Memory B cell (primary cell): Measurements from ENCODE around the gene ABCG5.

Experiments used
- ATAC-seq: fragments of 150-1000 bp; cut with Tn5 transposase; 2 replicates; pipeline ENCODE4 v1.10.0; 2021; ENCODE audit warnings: low read depth, mild to moderate bottlenecking, moderate library complexity
- DNase-seq, 2 donors: peaks; one replicate each; pipeline ENCODE4 v3.0.0; 2022; ENCODE audit warnings: low spot score in 2 of 2
- H3K27ac Mint-ChIP-seq: one replicate; pipeline ENCODE4 v1.8.0; 2022; ENCODE audit warnings: mild to moderate bottlenecking, moderate library complexity, mixed read lengths
- H3K27me3 Mint-ChIP-seq: one replicate; pipeline ENCODE4 v1.8.0; 2022; ENCODE audit warnings: mixed read lengths
- H3K36me3 Mint-ChIP-seq: one replicate; pipeline ENCODE4 v1.8.0; 2022; ENCODE audit warnings: mild to moderate bottlenecking, mixed read lengths
- H3K4me1 Mint-ChIP-seq: one replicate; pipeline ENCODE4 v1.8.0; 2022; ENCODE audit warnings: mixed read lengths
- H3K4me3 Mint-ChIP-seq: one replicate; pipeline ENCODE4 v1.8.0; 2022; ENCODE audit warnings: mild to moderate bottlenecking, moderate library complexity, mixed read lengths
- H3K9me3 Mint-ChIP-seq: one replicate; pipeline ENCODE4 v1.8.0; 2022; ENCODE audit warnings: mixed read lengths

Gene ABCG5

GRCh38 chr2:43810452-43810851, 28.2 kb downstream of the ABCG5 start:
- H3K36me3 Mint-ChIP-seq: peaks cover 3% of the 10 kb centered on the region
- no peaks in the 10 kb centered on the region for H3K4me1 Mint-ChIP-seq
- no peak overlapping the region for H3K4me3 Mint-ChIP-seq
- ATAC-seq (no peak), DNase-seq (no peak)
- H3K9me3 Mint-ChIP-seq: no peaks in the 10 kb centered on the region
- H3K27me3 Mint-ChIP-seq: no peaks in the 10 kb centered on the region
- H3K27ac Mint-ChIP-seq: no peak overlapping the region

DNA sequence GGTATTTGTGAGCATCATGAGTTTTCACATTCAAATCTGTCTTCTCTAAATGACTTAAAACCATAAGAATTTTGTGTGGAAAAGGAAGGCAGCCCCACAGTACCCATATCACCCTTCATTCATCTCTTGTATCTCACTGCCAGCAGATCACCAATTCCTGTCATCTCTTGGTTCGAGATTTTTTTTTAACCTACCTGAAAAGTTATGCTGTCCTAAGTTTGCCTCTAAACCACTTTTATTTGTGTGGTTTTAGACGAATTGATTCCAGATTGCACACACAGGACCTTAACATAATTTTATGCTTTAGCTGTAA, 32.0 kb downstream of the ABCG5 start:
- no peak for ATAC-seq
- no peak overlapping the region for H3K4me3 Mint-ChIP-seq
- no peaks in the 10 kb centered on the region for H3K4me1 Mint-ChIP-seq

DNA sequence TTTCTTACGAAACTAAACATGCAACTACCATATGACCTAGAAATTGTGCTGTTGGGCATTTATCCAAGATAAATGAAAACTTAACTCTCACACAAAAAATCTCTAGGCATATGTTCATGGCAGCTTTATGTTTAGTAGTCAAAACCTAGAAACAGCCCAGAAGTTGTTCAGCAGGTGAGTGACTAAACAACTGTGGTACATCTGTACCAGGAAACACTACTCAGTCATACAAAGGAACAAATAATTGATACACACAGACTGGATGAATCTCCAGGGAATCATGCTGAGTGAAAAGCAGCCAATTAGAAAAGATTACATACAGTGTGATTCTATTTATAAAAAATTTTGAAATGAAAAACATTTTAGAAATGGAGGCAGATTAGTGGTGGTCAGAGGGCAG, 35.5 kb downstream of the ABCG5 start:
- no peak for DNase-seq
- Mint-ChIP-seq H3K27ac (no peak overlapping the region), H3K4me1 (no peaks in the 10 kb centered on the region), H3K4me3 (no peak overlapping the region), H3K27me3 (no peaks in the 10 kb centered on the region), H3K9me3 (no peaks in the 10 kb centered on the region), H3K36me3 (peaks cover 8% of the 10 kb centered on the region)
- no peak for ATAC-seq

More for the DNA sequence above, 32.0 kb downstream of the ABCG5 start:
- Mint-ChIP-seq H3K27ac (no peak overlapping the region), H3K36me3 (peaks cover 8% of the 10 kb centered on the region), H3K27me3 (no peaks in the 10 kb centered on the region), H3K9me3 (no peaks in the 10 kb centered on the region)
- DNase-seq: no peak

- H3K9me3 Mint-ChIP-seq: no peaks in the 10 kb centered on the region
- H3K4me3 Mint-ChIP-seq: no peak overlapping the region
- H3K4me1 Mint-ChIP-seq: no peaks in the 10 kb centered on the region
- ATAC-seq (no peak), DNase-seq (no peak)
- H3K36me3 Mint-ChIP-seq: peaks cover 8% of the 10 kb centered on the region
- H3K27ac Mint-ChIP-seq: no peak overlapping the region
- no peaks in the 10 kb centered on the region for H3K27me3 Mint-ChIP-seq
Observed at GRCh38 chr2:43802135-43802534, 36.5 kb downstream of the ABCG5 start.

DNA sequence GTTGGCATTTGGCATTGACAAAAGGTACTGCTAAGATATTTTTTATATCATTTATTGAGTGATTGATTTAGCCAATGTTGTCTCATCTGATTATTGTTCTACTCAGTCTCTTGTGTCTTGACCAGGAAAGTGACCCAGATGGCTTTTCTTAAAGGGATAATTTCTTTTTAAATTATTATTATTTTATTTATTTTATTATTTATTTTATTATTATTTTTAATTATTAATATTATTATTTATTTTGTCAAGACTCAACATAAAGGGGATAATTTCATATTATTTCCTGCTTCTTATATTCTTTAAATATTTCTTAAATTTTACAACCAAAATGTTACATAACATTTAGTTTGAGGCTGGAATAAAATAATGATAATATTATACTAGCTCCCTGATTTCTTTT, 37.7 kb downstream of the ABCG5 start:
- no peak for DNase-seq
- H3K4me3 Mint-ChIP-seq: no peak overlapping the region
- peaks cover 9% of the 10 kb centered on the region for H3K36me3 Mint-ChIP-seq
- H3K27ac Mint-ChIP-seq: no peak overlapping the region
- no peaks in the 10 kb centered on the region for H3K9me3 Mint-ChIP-seq
- H3K4me1 Mint-ChIP-seq: no peaks in the 10 kb centered on the region
- H3K27me3 Mint-ChIP-seq: no peaks in the 10 kb centered on the region
- ATAC-seq: no peak

DNA sequence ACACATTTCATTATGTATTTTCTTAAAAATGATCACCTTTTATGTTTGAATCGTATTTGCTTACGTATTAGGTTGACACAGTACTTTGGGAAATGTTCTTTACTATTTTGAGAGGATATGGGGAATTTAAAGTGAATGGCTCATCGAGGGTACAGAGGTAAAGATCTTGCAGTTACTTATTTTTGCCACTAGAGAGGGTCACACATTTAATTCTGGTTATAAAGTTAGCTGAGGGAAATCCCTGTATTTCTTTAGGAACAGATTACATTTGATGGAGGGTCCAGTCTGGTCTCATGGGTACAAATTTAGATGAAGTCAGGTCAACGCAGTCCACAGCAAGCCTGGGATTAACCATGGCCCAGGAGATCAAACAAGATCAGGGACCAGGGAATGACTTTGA, 40.3 kb downstream of the ABCG5 start:
- no peak overlapping the region for H3K27ac Mint-ChIP-seq
- no peaks in the 10 kb centered on the region for H3K9me3 Mint-ChIP-seq
- H3K27me3 Mint-ChIP-seq: no peaks in the 10 kb centered on the region
- DNase-seq (no peak), ATAC-seq (no peak)
- peaks cover 6% of the 10 kb centered on the region for H3K36me3 Mint-ChIP-seq
- H3K4me1 Mint-ChIP-seq: no peaks in the 10 kb centered on the region
- no peak overlapping the region for H3K4me3 Mint-ChIP-seq

DNA sequence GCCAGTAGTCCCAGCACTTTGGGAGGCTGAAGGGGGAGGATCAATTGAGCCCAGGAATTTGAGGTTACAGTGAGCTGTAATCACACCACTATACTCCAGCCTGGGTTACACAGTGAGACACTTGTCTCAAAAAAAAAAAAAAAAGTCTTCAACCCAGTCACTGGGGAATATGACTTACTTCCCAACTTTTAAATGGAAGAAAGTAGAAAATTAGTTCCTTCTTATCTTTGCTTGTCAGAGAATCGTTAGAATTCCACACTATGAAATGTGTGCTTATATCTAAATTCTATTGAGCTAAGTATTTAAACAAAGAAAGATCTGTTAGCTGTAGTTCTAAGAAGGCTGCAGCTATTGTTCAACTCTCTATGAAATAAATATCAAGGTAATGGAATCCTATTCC, 42.4 kb downstream of the ABCG5 start:
- DNase-seq (no peak), ATAC-seq (no peak)
- no peak overlapping the region for H3K27ac Mint-ChIP-seq
- H3K4me3 Mint-ChIP-seq: no peak overlapping the region
- H3K27me3 Mint-ChIP-seq: no peaks in the 10 kb centered on the region
- H3K36me3 Mint-ChIP-seq: peaks cover 11% of the 10 kb centered on the region
- no peaks in the 10 kb centered on the region for H3K4me1 Mint-ChIP-seq
- H3K9me3 Mint-ChIP-seq: no peaks in the 10 kb centered on the region

GRCh38 chr2:43794956-43795355, 43.7 kb downstream of the ABCG5 start:
- DNase-seq (no peak), ATAC-seq (no peak)
- Mint-ChIP-seq H3K27me3 (no peaks in the 10 kb centered on the region), H3K4me1 (no peaks in the 10 kb centered on the region), H3K36me3 (peaks cover 11% of the 10 kb centered on the region), H3K27ac (no peak overlapping the region), H3K4me3 (no peak overlapping the region), H3K9me3 (no peaks in the 10 kb centered on the region)

DNA sequence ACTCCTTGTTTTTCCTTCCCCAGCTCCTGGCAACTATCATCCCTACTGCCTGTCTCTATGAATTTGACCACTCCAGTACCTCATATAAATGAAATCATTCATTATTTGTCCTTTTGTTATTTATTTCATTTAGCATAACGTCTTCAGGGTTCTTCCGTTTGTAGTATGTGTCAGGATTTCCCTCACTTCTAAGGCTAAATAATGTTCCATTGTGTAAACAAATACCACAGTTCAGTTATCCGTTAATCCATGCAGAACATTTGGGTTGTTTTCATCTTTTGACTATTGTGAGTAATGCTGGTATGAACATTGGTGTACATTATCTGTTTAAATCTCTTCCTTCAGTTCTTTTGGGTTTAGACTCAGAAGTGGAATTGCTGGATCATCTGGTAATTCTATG, 46.0 kb downstream of the ABCG5 start:
- Mint-ChIP-seq H3K4me1 (no peaks in the 10 kb centered on the region), H3K36me3 (peaks cover 13% of the 10 kb centered on the region), H3K27ac (no peak overlapping the region), H3K27me3 (no peaks in the 10 kb centered on the region), H3K4me3 (no peak overlapping the region), H3K9me3 (no peaks in the 10 kb centered on the region)
- ATAC-seq (no peak), DNase-seq (no peak)

DNA sequence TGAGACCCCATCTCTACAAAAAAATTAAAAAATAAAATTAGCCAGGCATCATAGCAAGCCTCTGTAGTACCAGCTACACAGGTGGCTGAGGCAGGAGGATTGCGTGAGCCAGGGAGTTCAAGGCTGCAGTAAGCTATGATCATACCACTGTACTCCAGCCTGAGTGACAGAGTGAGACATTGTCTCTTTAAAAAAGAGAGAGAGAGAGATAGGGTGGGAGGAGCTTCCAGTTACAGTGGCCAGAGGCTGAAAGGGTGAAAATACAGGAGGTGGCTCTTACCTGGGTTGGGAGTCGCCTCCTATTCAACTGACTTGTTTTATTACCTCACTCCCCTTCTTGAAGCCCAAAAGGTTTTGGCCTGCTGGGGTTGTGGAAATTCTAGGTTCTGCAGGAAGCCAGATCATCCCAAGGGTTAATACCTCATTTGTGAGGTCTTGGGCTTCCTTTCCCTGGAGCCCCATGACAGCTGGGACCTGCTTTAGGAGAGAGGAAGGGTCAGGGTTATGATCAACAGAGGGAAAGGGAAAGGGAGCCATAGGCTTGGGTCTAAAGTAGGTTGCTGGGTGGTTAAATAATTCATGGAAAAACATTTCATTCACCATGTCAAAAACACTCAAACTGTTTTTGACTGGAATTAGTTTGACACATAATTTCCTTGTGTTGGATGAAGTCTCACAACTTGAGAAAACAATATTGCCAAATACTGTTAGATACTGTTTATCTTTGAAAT, 47.4 kb downstream of the ABCG5 start:
- Mint-ChIP-seq H3K27ac (no peak overlapping the region), H3K4me1 (no peaks in the 10 kb centered on the region), H3K9me3 (no peaks in the 10 kb centered on the region), H3K36me3 (peaks cover 13% of the 10 kb centered on the region), H3K27me3 (no peaks in the 10 kb centered on the region), H3K4me3 (no peak overlapping the region)
- no peak for ATAC-seq
- DNase-seq: no peak

DNA sequence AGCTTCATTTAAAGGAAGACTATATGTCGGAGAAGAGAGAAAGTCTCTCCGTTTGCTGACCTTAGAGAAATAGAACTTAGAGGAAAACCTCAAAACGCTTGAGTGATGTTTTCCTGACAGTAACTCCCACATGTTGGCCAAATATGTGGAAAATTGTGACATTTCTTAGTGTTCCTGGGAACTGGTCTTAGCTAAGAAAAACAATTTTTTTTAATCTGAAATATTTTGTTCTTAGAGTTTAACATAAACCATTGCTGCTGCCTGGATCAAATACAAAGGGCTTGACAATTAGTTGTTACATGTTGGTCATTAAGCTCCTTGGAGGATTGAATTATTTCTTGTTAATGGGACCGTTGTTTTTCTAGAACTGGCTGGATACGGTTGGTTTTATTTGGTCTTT, 48.5 kb downstream of the ABCG5 start:
- Mint-ChIP-seq H3K9me3 (no peaks in the 10 kb centered on the region), H3K4me1 (no peaks in the 10 kb centered on the region), H3K27me3 (no peaks in the 10 kb centered on the region), H3K27ac (no peak overlapping the region), H3K36me3 (peaks cover 12% of the 10 kb centered on the region), H3K4me3 (no peak overlapping the region)
- ATAC-seq (no peak), DNase-seq (no peak)

DNA sequence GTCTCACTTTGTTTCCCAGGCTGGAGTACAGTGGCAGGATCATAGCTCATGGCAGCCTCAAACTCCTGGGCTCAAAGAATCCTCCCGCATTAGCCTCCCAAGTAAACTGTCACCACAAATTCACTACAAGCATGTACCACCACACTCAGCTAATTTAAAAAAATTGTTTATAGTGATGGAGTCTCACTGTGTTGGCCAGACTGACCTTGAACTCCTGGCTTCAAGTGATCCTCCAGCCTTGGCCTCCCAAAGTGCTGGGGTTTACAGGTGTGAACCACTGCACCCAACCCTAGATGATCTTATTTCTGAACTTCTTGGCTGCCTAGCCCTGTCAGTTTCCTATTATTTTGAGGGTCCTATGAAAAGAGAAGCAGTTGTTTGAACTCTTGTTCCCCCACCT, 50.0 kb downstream of the ABCG5 start:
- Mint-ChIP-seq H3K27me3 (no peaks in the 10 kb centered on the region), H3K4me3 (no peak overlapping the region), H3K9me3 (no peaks in the 10 kb centered on the region), H3K4me1 (no peaks in the 10 kb centered on the region), H3K36me3 (peaks cover 9% of the 10 kb centered on the region), H3K27ac (no peak overlapping the region)
- ATAC-seq (no peak), DNase-seq (no peak)

DNA sequence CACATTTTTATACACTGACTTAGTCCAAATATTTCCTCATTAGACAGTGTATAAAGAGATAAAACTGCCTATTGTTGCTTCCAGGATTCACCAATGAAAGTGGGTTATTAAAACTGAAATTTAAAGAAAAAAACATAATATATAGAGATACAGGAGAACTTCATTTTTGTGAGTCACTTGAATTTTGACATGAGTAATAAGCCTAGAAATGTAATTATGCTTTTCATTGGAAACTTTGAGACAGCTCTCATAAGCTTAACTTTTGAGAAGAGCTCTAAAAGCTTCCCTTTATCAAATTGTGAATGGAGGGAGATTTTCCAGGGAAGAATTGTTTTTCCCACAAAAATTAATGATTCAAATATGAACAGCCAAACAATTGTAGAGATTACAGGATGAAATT, 50.7 kb downstream of the ABCG5 start:
- no peak overlapping the region for H3K27ac Mint-ChIP-seq
- H3K27me3 Mint-ChIP-seq: no peaks in the 10 kb centered on the region
- no peak overlapping the region for H3K4me3 Mint-ChIP-seq
- no peaks in the 10 kb centered on the region for H3K9me3 Mint-ChIP-seq
- no peak for ATAC-seq
- H3K4me1 Mint-ChIP-seq: no peaks in the 10 kb centered on the region
- no peak for DNase-seq
- peaks cover 9% of the 10 kb centered on the region for H3K36me3 Mint-ChIP-seq

- H3K9me3 Mint-ChIP-seq: no peaks in the 10 kb centered on the region
- no peak for ATAC-seq
- peaks cover 10% of the 10 kb centered on the region for H3K4me1 Mint-ChIP-seq
- no peak for DNase-seq
- no peaks in the 10 kb centered on the region for H3K27me3 Mint-ChIP-seq
- no peak overlapping the region for H3K4me3 Mint-ChIP-seq
- no peak overlapping the region for H3K27ac Mint-ChIP-seq
- peaks cover 12% of the 10 kb centered on the region for H3K36me3 Mint-ChIP-seq
Observed at GRCh38 chr2:43778233-43778632, 60.4 kb downstream of the ABCG5 start.

DNA sequence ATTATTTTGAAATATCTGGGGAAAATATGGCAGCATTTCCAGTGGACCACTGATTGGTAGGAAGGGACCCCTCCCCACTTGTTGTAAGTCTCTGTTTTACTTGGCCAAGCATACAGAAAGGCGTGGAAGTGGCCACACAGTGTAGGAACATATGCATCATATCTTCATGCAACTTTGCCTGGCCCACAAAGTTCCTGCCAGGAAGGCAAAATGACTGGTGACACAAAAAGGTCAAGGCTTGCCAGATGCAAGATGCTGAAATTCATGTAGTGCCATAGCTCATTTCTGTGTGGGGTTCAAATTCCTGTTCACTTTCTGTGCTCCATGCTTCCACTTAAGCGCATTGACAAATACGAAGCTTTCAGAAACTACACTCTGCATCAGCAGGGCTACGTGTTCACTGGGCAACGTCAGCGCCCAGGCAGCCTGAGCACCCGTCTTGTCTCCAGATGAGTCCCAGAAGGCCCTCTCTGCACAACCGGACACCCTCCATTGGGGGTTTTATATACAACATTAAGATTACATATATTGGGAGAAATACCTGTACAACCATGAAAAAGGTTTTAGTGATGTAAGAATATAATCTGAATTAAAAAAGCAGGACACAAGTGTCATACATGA, 61.2 kb downstream of the ABCG5 start:
- Mint-ChIP-seq H3K27ac (no peak overlapping the region), H3K4me3 (no peak overlapping the region), H3K4me1 (peaks cover 10% of the 10 kb centered on the region), H3K27me3 (no peaks in the 10 kb centered on the region), H3K36me3 (peaks cover 12% of the 10 kb centered on the region), H3K9me3 (no peaks in the 10 kb centered on the region)
- DNase-seq (no peak), ATAC-seq (no peak)
